A549 (cell line): ENCODE data around the gene HDGF. TPM values are rescaled to one million over a fixed set of nuclear protein-coding genes. Genes with fewer than 3 reads are reported as not detected.
A peak's percentile ranks its signal among the peaks of the same experiment; 100 is the strongest.

ENCODE experiments used
- ATAC-seq, 2 experiments: fragments of 200-7000 bp in 1 of 2; fragments of >200 bp in 1 of 2; cut with Nextera tagmentation in 1 of 2; cut with Tn5 transposase in 1 of 2; 3 replicates each; pipeline versions ENCODE4 v1.8.0 to v1.9.1; 2018 to 2020; ENCODE audit warnings: mild to moderate bottlenecking in 1 of 2, moderate library complexity in 1 of 2
- CTCF ChIA-PET: fragments of 300-600 bp; sonication (Branson Sonifier 250); formaldehyde crosslinking; extraction: SDS; loops from one replicate; lab custom pipeline; 2021; ENCODE audit warnings: antibody characterized with exemption, inconsistent platforms; lab: Yijun Ruan, JAX
- POLR2A ChIA-PET: fragments of 350-600 bp; formaldehyde crosslinking; extraction: SDS; loops from one replicate; lab custom pipeline; 2021; ENCODE audit warnings: antibody characterized with exemption, inconsistent platforms; lab: Yijun Ruan, JAX
- DNase-seq, 2 experiments: peaks; one replicate each; pipeline versions ENCODE4 v3.0.0 to v3.0.0-alpha.2; 2011 to 2016; ENCODE audit warnings: low read depth in 1 of 2, low spot score in 1 of 2
- FAIRE-seq: peaks from 2 replicates; lab custom pipeline; 2011; peaks lifted over from hg19 to GRCh38; lab: Jason Lieb, UNC
- H3K27ac ChIP-seq, 2 experiments: fragments of >200 bp; sonication (Bioruptor Twin); formaldehyde crosslinking; 3 replicates each; pipeline ENCODE4 v1.5.1; 2016 to 2017
- H3K4me1 ChIP-seq: fragments of >200 bp; sonication (Bioruptor Twin); formaldehyde crosslinking; 3 replicates; pipeline ENCODE4 v1.6.1; 2016
- H3K4me2 ChIP-seq: fragments of >200 bp; sonication (Bioruptor Twin); formaldehyde crosslinking; 3 replicates; pipeline ENCODE4 v1.6.1; 2016
- H3K4me3 ChIP-seq: fragments of >200 bp; sonication (Bioruptor Twin); formaldehyde crosslinking; 3 replicates; pipeline ENCODE4 v1.5.1; 2016
- H3K9me3 ChIP-seq: fragments of >200 bp; sonication (Bioruptor Twin); formaldehyde crosslinking; 3 replicates; pipeline ENCODE4 v1.6.1; 2016
- E2F6 ChIP-seq: IDR thresholded peaks from 2 replicates; pipeline ENCODE4 v1.6.1; 2012; ENCODE audit warnings: low read depth, borderline replicate concordance
- EHF ChIP-seq: fragments of 250-450 bp; sonication (Bioruptor Pico); IDR thresholded peaks from 2 replicates; pipeline ENCODE4 v1.5.0; 2020; ENCODE audit warnings: mild to moderate bottlenecking
- ELK1 ChIP-seq: fragments of 150-350 bp; IDR thresholded peaks from 2 replicates; pipeline ENCODE4 v1.6.1; 2014; ENCODE audit warnings: low read depth, mild to moderate bottlenecking, low read length
- HDAC2 ChIP-seq: fragments of 200-600 bp; sonication (generic); IDR thresholded peaks from 2 replicates; pipeline ENCODE4 v1.6.1; 2016
- HEYL ChIP-seq: fragments of 250-450 bp; sonication (Bioruptor Pico); IDR thresholded peaks from 2 replicates; pipeline ENCODE4 v1.8.0; 2021; ENCODE audit warnings: mild to moderate bottlenecking, moderate library complexity
- HOXB13 ChIP-seq: fragments of 250-450 bp; sonication (Bioruptor Pico); IDR thresholded peaks from 2 replicates; pipeline ENCODE4 v1.5.0; 2020; ENCODE audit warnings: low read depth, mild to moderate bottlenecking, moderate library complexity
- MAX ChIP-seq: IDR thresholded peaks from 2 replicates; pipeline ENCODE4 v1.6.1; 2012
- RFX5 ChIP-seq: fragments of 450-650 bp; IDR thresholded peaks from 2 replicates; pipeline ENCODE4 v1.7.1; 2014; ENCODE audit warnings: antibody characterized with exemption, mild to moderate bottlenecking, moderate library complexity
- RNF2 ChIP-seq: fragments of 200-600 bp; sonication (generic); IDR thresholded peaks from 2 replicates; pipeline ENCODE4 v1.6.1; 2016; ENCODE audit warnings: low read depth, mild to moderate bottlenecking, antibody characterized with exemption, moderate library complexity, borderline replicate concordance
- WGBS: methylation state at CpG from one replicate; pipeline ENCODE4 v1.1.6; 2017; ENCODE audit errors: missing lambda C conversion rate; 5-methylcytosine and 5-hydroxymethylcytosine counted together
- polyA plus RNA-seq, 4 experiments: library from polyadenylated mRNA; depleted of rRNA in 3 of 4; stranded (reverse); fragments of >200 nt; fragmentation: RNase III in 1 of 4; extraction: RNeasy Plus Mini Kit Qiagen cat#74134 plus additional on column Dnase treatment in 1 of 4; gene quantifications; 2 replicates in 3 of 4; 3 replicates in 1 of 4; pipeline ENCODE4 v1.2.3, GENCODE V29; 2011 to 2017

The HDGF gene
- polyA plus RNA-seq, 2 of the 4 experiments (the other 2 are of a cell fraction), result 299 to 428 TPM

- H3K9me3 ChIP-seq, result no peaks in the 10 kb centered on the region
- POLR2A ChIA-PET, result interaction anchor here (1.1 kb wide), 1 partner anchor 36 kb away, joined by 8 read pairs; the partner anchor contains the start of genes ISG20L2 and METTL25B
- peaks cover 44% of the 10 kb centered on the region for H3K4me1 ChIP-seq
- FAIRE-seq (no peak), DNase-seq (no peak), ATAC-seq (no peak)
- TF ChIP-seq HDAC2 (no peak), HEYL (CRISPR knock-in tag) (no peak), RFX5 (no peak), HOXB13 (CRISPR knock-in tag) (no peak), E2F6 (no peak), EHF (CRISPR knock-in tag) (no peak), ELK1 (no peak), MAX (no peak), RNF2 (no peak)
- no peak overlapping the region for H3K4me3 ChIP-seq
- H3K27ac ChIP-seq, result peak overlapping the region in 1 of 2 experiments; percentile 63; a peak in 3 of 6 replicates
- CTCF ChIA-PET, result interaction anchor here (1.0 to 52.1 kb wide), 8 partner anchors 16 to 196 kb away, joined by 3 to 2258 read pairs (median 84); partner anchors contain the start of genes CRABP2, HAPLN2, INSRR and ISG20L2
- 56% methylated on average over 13 of the region's 13 CpGs for WGBS
- peak overlapping the region; percentile 46 for H3K4me2 ChIP-seq
These were observed 59.0 kb downstream of the HDGF start for GRCh38 chr1:156692441-156692924.

Other genes starting within 250 kb of the HDGF start
- gene IQGAP3, start 179.1 kb downstream of the HDGF start, polyA plus RNA-seq (2011; rRNA removed), result 15.4 and 15.6 TPM in 2 replicates
- 16.0 to 17.0 TPM (median 17.0 TPM) in 3 replicates for gene IQGAP3, start 179.1 kb downstream of the HDGF start, polyA plus RNA-seq (2017; fragmentation: RNase III; extraction: RNeasy Plus Mini Kit Qiagen cat#74134 plus additional on column Dnase treatment)
- gene TTC24, start 172.0 kb downstream of the HDGF start, polyA plus RNA-seq (2011; rRNA removed), result not detected in 2 replicates
- gene TTC24, start 172.0 kb downstream of the HDGF start, polyA plus RNA-seq (2017; fragmentation: RNase III; extraction: RNeasy Plus Mini Kit Qiagen cat#74134 plus additional on column Dnase treatment), result not detected in 3 replicates
- 81.4 and 109 TPM in 2 replicates for gene NAXE, start 159.9 kb downstream of the HDGF start, polyA plus RNA-seq (2011; rRNA removed)
- 108 to 119 TPM (median 116 TPM) in 3 replicates for gene NAXE, start 159.9 kb downstream of the HDGF start, polyA plus RNA-seq (2017; fragmentation: RNase III; extraction: RNeasy Plus Mini Kit Qiagen cat#74134 plus additional on column Dnase treatment)
- 68.1 and 76.1 TPM in 2 replicates for gene GPATCH4, start 150.2 kb downstream of the HDGF start, polyA plus RNA-seq (2011; rRNA removed)
- gene GPATCH4, start 150.2 kb downstream of the HDGF start, polyA plus RNA-seq (2017; fragmentation: RNase III; extraction: RNeasy Plus Mini Kit Qiagen cat#74134 plus additional on column Dnase treatment), result 85.2 to 94.7 TPM (median 85.3 TPM) in 3 replicates
- 0.11 and 0.23 TPM in 2 replicates for gene HAPLN2, start 132.3 kb downstream of the HDGF start, polyA plus RNA-seq (2011; rRNA removed)
- gene HAPLN2, start 132.3 kb downstream of the HDGF start, polyA plus RNA-seq (2017; fragmentation: RNase III; extraction: RNeasy Plus Mini Kit Qiagen cat#74134 plus additional on column Dnase treatment), result 0.10 to 0.16 TPM (median 0.13 TPM) in 3 replicates
- 0.12 TPM in 1 of 2 replicates, not detected in the other for gene BCAN, start 109.6 kb downstream of the HDGF start, polyA plus RNA-seq (2011; rRNA removed)
- not detected in 3 replicates for gene BCAN, start 109.6 kb downstream of the HDGF start, polyA plus RNA-seq (2017; fragmentation: RNase III; extraction: RNeasy Plus Mini Kit Qiagen cat#74134 plus additional on column Dnase treatment)
- 0.57 and 0.65 TPM in 2 replicates for gene NES, start 74.3 kb downstream of the HDGF start, polyA plus RNA-seq (2011; rRNA removed)
- gene NES, start 74.3 kb downstream of the HDGF start, polyA plus RNA-seq (2017; fragmentation: RNase III; extraction: RNeasy Plus Mini Kit Qiagen cat#74134 plus additional on column Dnase treatment), result 2.1 to 2.8 TPM (median 2.1 TPM) in 3 replicates
- 1.4 and 1.7 TPM in 2 replicates for gene CRABP2, start 46.1 kb downstream of the HDGF start, polyA plus RNA-seq (2011; rRNA removed)
- gene CRABP2, start 46.1 kb downstream of the HDGF start, polyA plus RNA-seq (2017; fragmentation: RNase III; extraction: RNeasy Plus Mini Kit Qiagen cat#74134 plus additional on column Dnase treatment), result 15.6 to 19.1 TPM (median 17.9 TPM) in 3 replicates
- gene METTL25B, start 23.2 kb downstream of the HDGF start, polyA plus RNA-seq (2011; rRNA removed), result 18.5 and 22.1 TPM in 2 replicates
- 15.7 to 21.7 TPM (median 16.7 TPM) in 3 replicates for gene METTL25B, start 23.2 kb downstream of the HDGF start, polyA plus RNA-seq (2017; fragmentation: RNase III; extraction: RNeasy Plus Mini Kit Qiagen cat#74134 plus additional on column Dnase treatment)
- 42.5 and 55.7 TPM in 2 replicates for gene ISG20L2, start 22.9 kb downstream of the HDGF start, polyA plus RNA-seq (2011; rRNA removed)
- 27.6 to 31.4 TPM (median 29.6 TPM) in 3 replicates for gene ISG20L2, start 22.9 kb downstream of the HDGF start, polyA plus RNA-seq (2017; fragmentation: RNase III; extraction: RNeasy Plus Mini Kit Qiagen cat#74134 plus additional on column Dnase treatment)
- gene MRPL24, start 10.6 kb downstream of the HDGF start, polyA plus RNA-seq (2011; rRNA removed), result 170 and 246 TPM in 2 replicates
- gene MRPL24, start 10.6 kb downstream of the HDGF start, polyA plus RNA-seq (2017; fragmentation: RNase III; extraction: RNeasy Plus Mini Kit Qiagen cat#74134 plus additional on column Dnase treatment), result 195 to 207 TPM (median 198 TPM) in 3 replicates
- 52.0 and 65.3 TPM in 2 replicates for gene PRCC, start 15.9 kb upstream of the HDGF start, polyA plus RNA-seq (2011; rRNA removed)
- gene PRCC, start 15.9 kb upstream of the HDGF start, polyA plus RNA-seq (2017; fragmentation: RNase III; extraction: RNeasy Plus Mini Kit Qiagen cat#74134 plus additional on column Dnase treatment), result 42.8 to 45.5 TPM (median 44.5 TPM) in 3 replicates
- 1.4 and 1.8 TPM in 2 replicates for gene SH2D2A, start 65.2 kb upstream of the HDGF start, polyA plus RNA-seq (2011; rRNA removed)
- 1.6 to 1.8 TPM (median 1.8 TPM) in 3 replicates for gene SH2D2A, start 65.2 kb upstream of the HDGF start, polyA plus RNA-seq (2017; fragmentation: RNase III; extraction: RNeasy Plus Mini Kit Qiagen cat#74134 plus additional on column Dnase treatment)
- not detected in 2 replicates for gene INSRR, start 107.4 kb upstream of the HDGF start, polyA plus RNA-seq (2011; rRNA removed)
- not detected in 3 replicates for gene INSRR, start 107.4 kb upstream of the HDGF start, polyA plus RNA-seq (2017; fragmentation: RNase III; extraction: RNeasy Plus Mini Kit Qiagen cat#74134 plus additional on column Dnase treatment)
- gene NTRK1, start 109.2 kb upstream of the HDGF start, polyA plus RNA-seq (2011; rRNA removed), result 0.05 and 0.07 TPM in 2 replicates
- gene NTRK1, start 109.2 kb upstream of the HDGF start, polyA plus RNA-seq (2017; fragmentation: RNase III; extraction: RNeasy Plus Mini Kit Qiagen cat#74134 plus additional on column Dnase treatment), result 0.08 to 0.18 TPM (median 0.10 TPM) in 3 replicates
- 1.7 and 2.9 TPM in 2 replicates for gene PEAR1, start 142.0 kb upstream of the HDGF start, polyA plus RNA-seq (2011; rRNA removed)
- gene PEAR1, start 142.0 kb upstream of the HDGF start, polyA plus RNA-seq (2017; fragmentation: RNase III; extraction: RNeasy Plus Mini Kit Qiagen cat#74134 plus additional on column Dnase treatment), result 5.0 to 7.5 TPM (median 6.3 TPM) in 3 replicates
- 0.15 TPM in 1 of 2 replicates, not detected in the other for gene LRRC71, start 169.0 kb upstream of the HDGF start, polyA plus RNA-seq (2011; rRNA removed)
- 0.10 to 0.33 TPM (median 0.14 TPM) in 3 replicates for gene LRRC71, start 169.0 kb upstream of the HDGF start, polyA plus RNA-seq (2017; fragmentation: RNase III; extraction: RNeasy Plus Mini Kit Qiagen cat#74134 plus additional on column Dnase treatment)